Neural cell (in vitro differentiated cells): ENCODE data around the gene P3H1.

ENCODE experiments used
- CTCF ChIP-seq: fragments of 450-650 bp; IDR thresholded peaks from 2 replicates; pipeline ENCODE4 v1.5.1; 2014; ENCODE audit warnings: antibody characterized with exemption, mild to moderate bottlenecking, moderate library complexity; ENCODE audit not compliant: poor library complexity, severe bottlenecking
- EZH2 ChIP-seq: fragments of 200-600, 300-800 bp; shearing (Covaris generic), sonication (generic); IDR thresholded peaks from 2 replicates; pipeline ENCODE4 v1.6.1; 2014; ENCODE audit warnings: antibody characterized with exemption, low read length, borderline replicate concordance, mild to moderate bottlenecking; ENCODE audit not compliant: insufficient read depth, poor library complexity, severe bottlenecking
- POLR2AphosphoS5 ChIP-seq: IDR thresholded peaks from 2 replicates; pipeline ENCODE4 v1.6.1; 2012
- RAD21 ChIP-seq: fragments of 450-650 bp; conservative IDR thresholded peaks from 2 replicates; pipeline ENCODE4 v1.6.1; 2014; ENCODE audit warnings: antibody characterized with exemption, mild to moderate bottlenecking, moderate library complexity
- REST ChIP-seq: IDR thresholded peaks from 2 replicates; pipeline ENCODE4 v1.6.1; 2012; ENCODE audit warnings: borderline replicate concordance
- SMC3 ChIP-seq: fragments of 450-650 bp; conservative IDR thresholded peaks from 2 replicates; pipeline ENCODE4 v1.6.1; 2014; ENCODE audit warnings: antibody characterized with exemption, mild to moderate bottlenecking, moderate library complexity; ENCODE audit not compliant: poor library complexity

- no peak for TF ChIP-seq SMC3
- no peak for TF ChIP-seq POLR2AphosphoS5
- TF ChIP-seq CTCF: no peak
- no peak for TF ChIP-seq REST
- TF ChIP-seq EZH2: no peak
- TF ChIP-seq RAD21: no peak
These were observed 5.3 kb downstream of the P3H1 start for GRCh38 chr1:42761567-42761966.
